DMS 273 treated with DMSO at 0.1 percent for 48 hours (cell line): ENCODE results near the gene TMC3.

ENCODE experiments used
- DNase-seq: peaks from one replicate; lab custom pipeline; 2025; lab: John Stamatoyannopoulos, UW

The TMC3 gene

GRCh38 chr15:81297603-81298575, 76.1 kb downstream of the TMC3 start:
- no peak for DNase-seq

DNA sequence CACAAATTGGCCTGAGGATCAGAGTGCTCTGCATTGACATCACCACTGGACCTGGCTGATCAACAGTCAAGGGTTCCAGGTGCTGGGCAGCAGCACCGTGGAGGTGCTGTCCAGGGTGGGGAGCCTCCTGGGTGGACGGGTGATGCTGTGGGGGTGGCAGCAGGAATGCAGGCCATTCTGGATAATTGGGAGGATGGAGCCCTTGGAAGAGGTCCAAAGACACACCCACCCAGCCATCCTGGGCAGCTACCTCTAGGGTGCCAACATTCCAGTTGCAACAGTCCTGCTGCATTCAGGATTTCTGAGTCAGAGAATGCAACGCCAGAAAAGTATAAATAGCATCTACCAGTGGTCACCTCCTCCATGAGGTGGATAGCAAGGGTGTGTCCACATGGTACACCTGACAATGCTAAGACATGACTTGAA, 76.9 kb downstream of the TMC3 start:
- DNase-seq = no peak

DNA sequence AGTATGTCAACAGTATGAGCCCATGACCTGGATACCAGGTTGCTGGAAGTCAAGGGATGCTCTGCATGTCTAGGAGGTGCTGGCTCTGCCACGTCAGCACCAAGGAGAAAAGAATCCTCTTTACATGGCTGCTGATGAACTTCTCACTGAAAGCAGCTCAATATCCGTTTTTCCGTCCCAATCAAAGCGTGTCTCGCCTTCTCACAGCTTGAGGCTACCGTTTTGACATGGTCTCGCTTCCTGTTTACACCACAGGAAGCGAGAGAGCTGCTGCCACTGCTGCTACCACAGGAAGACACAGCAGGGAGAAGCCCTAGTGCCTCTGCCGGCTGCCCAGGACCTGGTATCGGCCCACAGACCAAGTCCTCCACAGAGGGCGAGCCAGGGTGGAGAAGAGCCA, 77.3 kb downstream of the TMC3 start:
- DNase-seq = no peak

DNA sequence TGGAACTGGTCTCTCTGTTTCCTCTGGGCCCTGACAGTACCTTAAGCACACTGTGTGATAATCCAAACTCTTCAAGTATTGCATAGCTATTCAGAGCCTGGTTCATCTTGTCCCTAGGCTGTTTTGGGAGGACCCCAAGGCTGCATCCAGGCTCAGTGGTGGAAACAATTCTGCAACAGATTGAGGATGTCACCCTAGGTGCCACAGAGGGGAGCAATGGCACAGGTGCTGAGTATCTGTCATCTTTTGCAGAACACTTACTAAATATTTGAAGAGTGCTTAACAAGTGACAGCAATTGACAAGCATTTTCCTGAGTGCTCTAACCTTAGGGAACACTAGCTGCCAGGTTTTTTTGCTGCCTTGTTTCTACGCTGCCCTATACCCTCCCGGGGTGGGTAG, 77.8 kb downstream of the TMC3 start:
- no peak for DNase-seq

GRCh38 chr15:81295486-81296121, 78.4 kb downstream of the TMC3 start:
- no peak for DNase-seq

DNA sequence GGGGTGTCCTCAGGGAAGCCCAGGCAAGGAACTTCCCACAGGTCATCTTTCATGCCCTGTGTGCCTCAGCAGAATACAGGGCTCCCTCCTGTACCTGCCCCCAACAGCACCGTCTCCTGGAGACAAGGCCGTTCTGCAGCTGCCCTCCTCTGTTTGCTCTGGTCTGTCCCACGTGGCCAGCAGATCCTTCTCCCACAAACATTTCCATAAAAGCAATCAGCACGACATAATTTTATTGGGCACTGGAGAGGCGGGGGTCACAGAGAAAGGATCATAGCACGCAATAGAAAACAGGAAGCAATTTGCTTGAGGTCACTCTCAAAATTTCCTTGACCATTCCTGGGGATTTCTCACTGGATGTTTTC, 79.5 kb downstream of the TMC3 start:
- no peak for DNase-seq

DNA sequence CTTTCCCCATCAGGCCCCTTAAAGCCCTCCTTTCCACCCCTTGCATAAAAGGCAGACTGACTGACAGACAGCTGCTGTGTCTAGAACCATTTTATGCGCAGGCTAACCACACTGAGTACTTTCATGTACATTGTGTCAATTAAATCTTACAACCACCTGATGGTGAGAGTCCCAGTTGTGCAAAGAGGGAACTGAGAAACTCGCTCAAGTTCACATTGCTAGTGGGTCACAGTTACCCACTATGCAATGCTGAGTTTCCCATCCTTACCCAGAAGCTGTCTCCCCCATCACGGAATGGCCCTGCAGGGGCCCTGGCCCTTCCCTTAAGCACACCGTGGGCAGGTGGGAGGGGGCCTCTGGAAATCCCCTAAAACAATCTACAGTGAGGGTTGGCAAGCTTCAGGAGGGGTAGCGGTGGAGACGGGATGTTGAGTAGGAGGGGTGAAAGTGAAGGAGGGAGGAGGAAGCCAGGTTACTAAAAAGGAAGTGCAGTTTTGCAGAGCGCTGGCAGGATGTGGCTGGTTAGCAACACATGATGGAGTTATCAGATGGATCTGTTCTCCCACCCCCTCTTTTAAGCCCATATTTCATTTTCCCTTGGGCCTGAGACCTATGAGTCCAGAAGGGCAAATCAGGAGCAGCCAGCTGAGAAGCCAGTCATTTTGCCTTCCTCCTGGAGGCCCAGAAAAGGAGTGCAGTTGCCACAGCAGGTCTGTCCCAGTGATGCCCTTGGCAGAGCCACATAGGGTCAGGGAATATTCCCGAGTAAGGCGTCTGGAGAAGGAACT, 80.1 kb downstream of the TMC3 start:
- DNase-seq = no peak

DNA sequence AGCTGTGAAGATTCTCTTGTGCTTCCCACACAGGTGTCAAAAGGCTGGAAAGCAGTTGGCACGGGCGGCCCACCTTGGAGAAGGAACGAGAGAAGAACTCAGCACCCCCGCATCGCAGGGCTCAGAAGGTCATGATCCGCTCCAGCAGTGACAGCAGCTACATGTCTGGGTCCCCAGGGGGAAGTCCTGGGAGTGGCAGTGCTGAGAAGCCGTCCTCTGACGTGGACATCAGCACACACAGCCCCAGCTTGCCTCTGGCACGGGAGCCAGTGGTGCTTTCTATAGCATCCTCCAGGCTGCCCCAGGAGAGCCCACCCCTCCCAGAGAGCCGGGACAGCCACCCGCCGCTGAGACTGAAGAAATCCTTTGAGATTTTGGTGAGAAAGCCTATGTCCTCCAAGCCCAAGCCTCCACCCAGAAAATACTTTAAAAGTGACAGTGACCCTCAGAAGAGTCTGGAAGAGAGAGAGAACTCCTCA, 81.5 kb downstream of the TMC3 start:
- no peak for DNase-seq

- DNase-seq = no peak
Observed at GRCh38 chr15:81291916-81292522, 82.0 kb downstream of the TMC3 start.

GRCh38 chr15:81289910-81290309, 84.1 kb downstream of the TMC3 start:
- DNase-seq = no peak

- no peak for DNase-seq
Observed at GRCh38 chr15:81288616-81289015, 85.4 kb downstream of the TMC3 start.

DNA sequence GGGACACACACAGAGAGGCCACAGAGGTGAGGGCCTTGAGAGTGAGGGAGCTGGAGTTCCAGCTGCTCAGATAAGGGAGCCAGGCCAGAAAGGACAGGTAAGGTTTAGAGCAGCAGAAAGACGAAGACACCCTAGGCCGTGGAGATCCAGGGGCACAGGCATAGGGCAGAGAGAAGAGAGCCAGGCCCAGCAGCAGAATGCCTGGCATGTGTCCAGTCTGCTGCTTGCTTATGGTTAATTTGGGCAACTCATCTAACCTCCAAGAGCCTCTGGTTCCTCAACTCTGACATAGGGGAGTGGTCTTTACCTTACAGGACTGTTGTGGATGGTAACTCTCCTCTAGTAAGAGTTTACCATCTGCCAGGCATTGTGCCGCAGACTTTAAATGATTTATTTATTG, 86.0 kb downstream of the TMC3 start:
- DNase-seq = no peak

DNA sequence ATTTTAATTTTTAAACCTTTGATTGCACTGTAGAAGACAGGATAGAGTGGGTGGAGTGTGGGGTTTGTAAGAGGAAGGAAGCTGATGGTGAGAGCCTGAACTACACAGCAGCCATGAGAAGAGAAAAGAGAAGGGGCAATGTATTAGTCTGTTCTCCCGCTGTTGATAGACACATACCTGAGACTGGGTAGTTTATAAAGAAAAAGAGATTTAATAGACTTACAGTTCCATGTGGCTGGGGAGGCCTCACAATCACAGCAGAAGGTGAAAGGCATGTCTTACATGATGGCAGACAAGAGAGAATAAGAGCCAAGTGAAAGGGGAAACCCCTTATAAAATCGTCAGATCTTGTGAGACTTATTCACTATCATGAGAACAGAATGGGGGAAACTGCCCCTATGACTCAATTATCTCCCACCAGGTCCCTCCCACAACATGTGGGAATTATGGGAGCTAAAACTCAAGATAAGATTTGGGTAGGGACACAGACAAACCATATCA, 87.3 kb downstream of the TMC3 start:
- DNase-seq = no peak

- no peak for DNase-seq
Observed at GRCh38 chr15:81285461-81285860, 88.6 kb downstream of the TMC3 start.

DNA sequence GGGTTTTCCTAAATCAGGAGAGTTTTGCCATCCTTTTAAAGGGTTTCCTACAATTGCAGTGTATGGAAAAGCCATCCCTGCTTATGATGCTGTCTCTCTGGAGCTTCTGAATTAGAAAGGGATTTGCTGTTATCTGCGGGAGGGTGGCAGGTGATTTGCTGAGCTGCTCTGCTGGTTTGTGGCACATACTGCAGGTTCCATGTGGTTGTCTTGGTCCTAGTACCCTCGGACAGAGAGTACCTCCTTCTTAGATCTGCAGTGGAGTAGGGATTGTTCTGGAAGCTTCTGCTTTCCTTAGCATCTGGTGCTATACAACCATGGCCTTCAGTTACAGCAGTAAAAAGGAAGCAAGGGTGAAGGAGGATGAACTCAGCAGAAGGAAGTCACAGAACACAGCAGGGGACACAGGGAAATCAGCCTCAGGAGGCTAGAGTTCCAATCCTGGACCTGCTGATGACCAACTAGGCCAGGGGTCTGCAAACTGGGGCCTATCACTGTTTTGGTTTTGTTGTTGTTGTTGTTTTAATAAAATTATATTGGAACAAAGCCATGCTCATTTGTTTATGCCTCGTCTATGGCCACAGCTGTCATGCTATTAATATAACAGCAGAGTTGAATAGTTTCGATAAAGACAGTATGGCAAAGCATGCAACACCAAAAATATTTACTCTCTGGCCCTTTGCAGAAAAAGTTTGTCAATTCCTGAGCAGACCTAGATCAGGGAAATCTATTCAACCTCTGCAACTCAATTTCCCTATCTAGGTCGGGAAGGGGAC, 89.6 kb downstream of the TMC3 start:
- DNase-seq = no peak

DNA sequence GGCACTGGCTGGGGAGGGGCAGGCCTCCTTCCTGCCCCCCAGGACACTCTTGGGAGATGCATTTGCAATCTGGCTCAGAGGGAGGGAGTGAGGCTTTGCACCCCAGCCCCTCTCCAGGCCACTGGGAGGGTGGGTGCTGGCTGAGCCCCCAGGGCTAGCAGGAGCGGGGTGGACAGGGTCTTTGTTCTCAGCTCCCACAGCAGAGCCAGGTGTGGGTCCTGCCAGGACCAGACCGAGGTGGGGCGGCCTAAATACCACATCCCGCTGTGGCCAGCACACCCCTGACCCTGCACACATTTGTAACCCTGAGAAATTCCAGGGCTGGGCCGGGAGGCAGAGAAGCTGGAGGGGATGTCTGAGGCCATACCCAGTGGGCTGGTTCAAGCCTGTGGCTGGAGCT, 91.1 kb downstream of the TMC3 start:
- no peak for DNase-seq

GRCh38 chr15:81282606-81282895, 91.5 kb downstream of the TMC3 start:
- DNase-seq = no peak

GRCh38 chr15:81281766-81282605, 92.0 kb downstream of the TMC3 start:
- DNase-seq = no peak

DNA sequence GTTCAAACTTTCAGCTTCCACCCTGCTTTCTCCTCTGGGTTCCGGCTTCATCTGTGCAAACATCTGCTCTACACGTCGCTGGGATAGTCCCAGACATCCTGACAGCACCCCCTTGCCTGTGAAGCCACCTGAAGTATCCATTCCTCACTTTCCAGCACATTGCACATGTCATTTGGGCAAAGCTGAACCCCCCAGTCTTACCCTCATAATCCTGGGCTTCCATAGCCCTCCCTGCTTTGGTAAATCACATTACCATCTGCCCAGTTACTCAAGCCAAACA, 92.6 kb downstream of the TMC3 start:
- no peak for DNase-seq
